22Rv1 (cell line): Measurements from ENCODE around the gene NEUROG1.

Experiments
- ZFX ChIP-seq: fragments of 450-650 bp; IDR thresholded peaks from 2 replicates; pipeline ENCODE4 v1.6.1; 2017; ENCODE audit warnings: antibody characterized with exemption, borderline replicate concordance
- TF ChIP-seq, protein P1 (sequence below): fragments of 450-650 bp; IDR thresholded peaks from 2 replicates; pipeline ENCODE4 v1.5.1; 2017; ENCODE audit warnings: mild to moderate bottlenecking

GRCh38 chr5:135568923-135569360 is 33.2 kb upstream of the NEUROG1 start:
- TF ChIP-seq, protein P1, sequence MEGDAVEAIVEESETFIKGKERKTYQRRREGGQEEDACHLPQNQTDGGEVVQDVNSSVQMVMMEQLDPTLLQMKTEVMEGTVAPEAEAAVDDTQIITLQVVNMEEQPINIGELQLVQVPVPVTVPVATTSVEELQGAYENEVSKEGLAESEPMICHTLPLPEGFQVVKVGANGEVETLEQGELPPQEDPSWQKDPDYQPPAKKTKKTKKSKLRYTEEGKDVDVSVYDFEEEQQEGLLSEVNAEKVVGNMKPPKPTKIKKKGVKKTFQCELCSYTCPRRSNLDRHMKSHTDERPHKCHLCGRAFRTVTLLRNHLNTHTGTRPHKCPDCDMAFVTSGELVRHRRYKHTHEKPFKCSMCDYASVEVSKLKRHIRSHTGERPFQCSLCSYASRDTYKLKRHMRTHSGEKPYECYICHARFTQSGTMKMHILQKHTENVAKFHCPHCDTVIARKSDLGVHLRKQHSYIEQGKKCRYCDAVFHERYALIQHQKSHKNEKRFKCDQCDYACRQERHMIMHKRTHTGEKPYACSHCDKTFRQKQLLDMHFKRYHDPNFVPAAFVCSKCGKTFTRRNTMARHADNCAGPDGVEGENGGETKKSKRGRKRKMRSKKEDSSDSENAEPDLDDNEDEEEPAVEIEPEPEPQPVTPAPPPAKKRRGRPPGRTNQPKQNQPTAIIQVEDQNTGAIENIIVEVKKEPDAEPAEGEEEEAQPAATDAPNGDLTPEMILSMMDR: no peak
- TF ChIP-seq ZFX: no peak
